Liver (tissue), 9 donors: Measurements from ENCODE around the gene SLC25A13. TPM values are rescaled to one million over a fixed set of nuclear protein-coding genes. Genes with fewer than 3 reads are reported as not detected.

Experiments
- DNase-seq: peaks from one replicate; pipeline ENCODE4 v3.0.0-alpha.2; 2017; ENCODE audit warnings: low spot score
- H3K27ac ChIP-seq, 2 donors: one replicate each; pipeline ENCODE4 v1.7.0; 2013; ENCODE audit warnings: inconsistent platforms in 2 of 2, low read length in 2 of 2, control low read depth in 1 of 2, low read depth in 1 of 2, mild to moderate bottlenecking in 1 of 2
- H3K27me3 ChIP-seq, 4 donors: one replicate each; pipeline versions ENCODE4 v1.6.1 to v1.7.0; 2013; ENCODE audit warnings: low read length in 3 of 4, inconsistent platforms in 1 of 4, mild to moderate bottlenecking in 1 of 4, moderate library complexity in 1 of 4; ENCODE audit not compliant: control insufficient read depth in 4 of 4, insufficient read depth in 4 of 4
- H3K36me3 ChIP-seq, 4 donors: one replicate each; pipeline versions ENCODE4 v1.6.1 to v1.7.0; 2013; ENCODE audit warnings: low read length in 3 of 4, mild to moderate bottlenecking in 3 of 4, low read depth in 1 of 4, moderate library complexity in 1 of 4; ENCODE audit not compliant: control insufficient read depth in 4 of 4, insufficient read depth in 3 of 4
- H3K4me1 ChIP-seq, 4 donors: one replicate each; pipeline versions ENCODE4 v1.6.1 to v1.7.0; 2013; ENCODE audit warnings: low read length in 3 of 4, mild to moderate bottlenecking in 3 of 4, moderate library complexity in 1 of 4; ENCODE audit not compliant: control insufficient read depth in 4 of 4, insufficient read depth in 4 of 4
- H3K4me3 ChIP-seq, 3 donors: one replicate each; pipeline versions ENCODE4 v1.6.1 to v1.7.0; 2013; ENCODE audit warnings: low read length in 3 of 3, control low read depth in 1 of 3, low read depth in 1 of 3, mild to moderate bottlenecking in 1 of 3
- H3K9ac ChIP-seq, 2 donors: one replicate each; pipeline ENCODE4 v1.7.0; 2013; ENCODE audit warnings: low read length in 2 of 2, mild to moderate bottlenecking in 2 of 2, moderate library complexity in 2 of 2, control low read depth in 1 of 2, low read depth in 1 of 2
- H3K9me3 ChIP-seq, 4 donors: one replicate each; pipeline versions ENCODE4 v1.6.1 to v1.7.0; 2013; ENCODE audit warnings: low read length in 3 of 4; ENCODE audit not compliant: control insufficient read depth in 4 of 4
- EGR1 ChIP-seq, 2 donors: IDR thresholded peaks; 2 replicates each; pipeline ENCODE4 v1.6.1; 2016 to 2018; ENCODE audit warnings: antibody characterized with exemption in 2 of 2, low read depth in 2 of 2
- FOXA1 ChIP-seq: IDR thresholded peaks from 2 replicates; pipeline ENCODE4 v1.6.1; 2016; ENCODE audit warnings: antibody characterized with exemption
- FOXA2 ChIP-seq: IDR thresholded peaks from 2 replicates; pipeline ENCODE4 v1.6.1; 2016; ENCODE audit warnings: antibody characterized with exemption
- GABPA ChIP-seq, 2 donors: IDR thresholded peaks in 1 of 2; conservative IDR thresholded peaks in 1 of 2; 2 replicates each; pipeline ENCODE4 v1.6.1; 2016; ENCODE audit warnings: antibody characterized with exemption in 2 of 2, mild to moderate bottlenecking in 1 of 2, moderate library complexity in 1 of 2
- HNF4A ChIP-seq, 2 donors: conservative IDR thresholded peaks; 2 replicates each; pipeline ENCODE4 v1.6.1; 2016; ENCODE audit warnings: antibody characterized with exemption in 2 of 2, mild to moderate bottlenecking in 2 of 2
- HNF4G ChIP-seq: IDR thresholded peaks from 2 replicates; pipeline ENCODE4 v1.6.1; 2016; ENCODE audit warnings: antibody characterized with exemption
- JUND ChIP-seq, 2 donors: IDR thresholded peaks; 2 replicates each; pipeline ENCODE4 v1.6.1; 2016; ENCODE audit warnings: antibody characterized with exemption in 2 of 2
- NR2F2 ChIP-seq: IDR thresholded peaks from 2 replicates; pipeline ENCODE4 v1.6.1; 2016; ENCODE audit warnings: antibody characterized with exemption
- RAD21 ChIP-seq, 2 donors: IDR thresholded peaks; 2 replicates each; pipeline ENCODE4 v1.6.1; 2016; ENCODE audit warnings: antibody characterized with exemption in 2 of 2, mild to moderate bottlenecking in 2 of 2
- RXRA ChIP-seq, 2 donors: IDR thresholded peaks; 2 replicates each; pipeline ENCODE4 v1.6.1; 2017 to 2018; ENCODE audit warnings: antibody characterized with exemption in 2 of 2, mild to moderate bottlenecking in 1 of 2
- TAF1 ChIP-seq: conservative IDR thresholded peaks from 2 replicates; pipeline ENCODE4 v1.6.1; 2016; ENCODE audit warnings: antibody characterized with exemption, mild to moderate bottlenecking
- YY1 ChIP-seq: IDR thresholded peaks from 2 replicates; pipeline ENCODE4 v1.6.1; 2016; ENCODE audit warnings: antibody characterized with exemption, mild to moderate bottlenecking
- WGBS: extraction: QIAGEN DNeasy Blood & Tissue Kit; methylation state at CpG from one replicate; pipeline ENCODE4 v1.1.7; 2013; 5-methylcytosine and 5-hydroxymethylcytosine counted together
- polyA plus RNA-seq, 2 donors: library from polyadenylated mRNA; stranded (reverse) in 1 of 2; unstranded in 1 of 2; fragments of 200-250 nt in 1 of 2; fragments of >200 nt in 1 of 2; fragmentation: Nextera tagmentation in 1 of 2; extraction: Ambion mirVana in 1 of 2; gene quantifications; one replicate each; pipeline versions ENCODE4 v1.2.1 to v1.2.3, GENCODE V29; 2013 to 2015
- total RNA-seq, 2 donors: library from RNA; depleted of rRNA; stranded (reverse); fragments of >200 nt; gene quantifications; one replicate each; pipeline ENCODE4 v1.2.3, GENCODE V29; 2014
- TF ChIP-seq, protein P1 (sequence below): IDR thresholded peaks from 2 replicates; pipeline ENCODE4 v1.6.1; 2016; ENCODE audit warnings: antibody characterized with exemption
- TF ChIP-seq, protein P2 (sequence below): fragments of 150-350 bp; IDR thresholded peaks from 2 replicates; pipeline ENCODE4 v1.5.1; 2017; ENCODE audit warnings: improper control_type of control experiment, low read depth, low read length; ENCODE audit not compliant: missing input control
- TF ChIP-seq, protein P3 (sequence below): IDR thresholded peaks from 2 replicates; pipeline ENCODE4 v1.6.1; 2016; ENCODE audit warnings: antibody characterized with exemption
- TF ChIP-seq, protein P4 (sequence below): IDR thresholded peaks from 2 replicates; pipeline ENCODE4 v1.6.1; 2016; ENCODE audit warnings: antibody characterized with exemption
- TF ChIP-seq, protein P5 (sequence below): IDR thresholded peaks from 2 replicates; pipeline ENCODE4 v1.6.1; 2016; ENCODE audit warnings: antibody characterized with exemption, mild to moderate bottlenecking
- donor health status: healthy.
- donor health status: healthy.
- donor health status: healthy.
- donor health status: healthy.
- donor health status: healthy.

Gene SLC25A13
- total and polyA plus RNA-seq, 4 donors: 45.6 to 116 (median 63.9) TPM

DNA sequence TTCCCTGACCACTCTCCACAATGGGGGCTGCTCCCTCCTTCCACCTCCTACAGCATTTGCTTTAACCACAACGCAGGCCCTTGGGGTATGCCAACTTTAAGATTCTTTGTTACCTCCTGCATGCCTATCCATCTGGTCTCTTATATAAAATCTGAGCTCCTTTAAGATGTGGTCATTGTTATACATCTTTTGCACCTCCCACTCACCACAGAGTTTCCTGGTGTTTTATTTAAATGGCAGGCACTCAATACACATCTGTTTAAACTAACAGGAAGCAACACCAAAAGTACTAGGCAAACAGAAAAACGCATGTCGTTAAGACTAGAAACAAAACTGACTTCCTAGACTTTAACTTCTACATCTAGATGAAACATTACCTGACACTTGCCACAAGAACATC is 36.3 kb downstream of the SLC25A13 start:
- Histone ChIP-seq H3K4me1 (peaks cover 0 to 8% (median 4%) of the 10 kb centered on the region in 4 donors), H3K9me3 (no peaks in the 10 kb centered on the region), H3K4me3 (no peak overlapping the region), H3K27me3 (no peaks in the 10 kb centered on the region), H3K27ac (no peak overlapping the region), H3K36me3 (peaks cover 0 to 3% (median under 1%) of the 10 kb centered on the region in 4 donors), H3K9ac (no peak overlapping the region)
- no peak for DNase-seq
- TF ChIP-seq, protein P1, sequence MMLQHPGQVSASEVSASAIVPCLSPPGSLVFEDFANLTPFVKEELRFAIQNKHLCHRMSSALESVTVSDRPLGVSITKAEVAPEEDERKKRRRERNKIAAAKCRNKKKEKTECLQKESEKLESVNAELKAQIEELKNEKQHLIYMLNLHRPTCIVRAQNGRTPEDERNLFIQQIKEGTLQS: no peak
- no peak for TF ChIP-seq RXRA (IDR thresholded peaks at IDR 0.05)
- TF ChIP-seq, protein P2, sequence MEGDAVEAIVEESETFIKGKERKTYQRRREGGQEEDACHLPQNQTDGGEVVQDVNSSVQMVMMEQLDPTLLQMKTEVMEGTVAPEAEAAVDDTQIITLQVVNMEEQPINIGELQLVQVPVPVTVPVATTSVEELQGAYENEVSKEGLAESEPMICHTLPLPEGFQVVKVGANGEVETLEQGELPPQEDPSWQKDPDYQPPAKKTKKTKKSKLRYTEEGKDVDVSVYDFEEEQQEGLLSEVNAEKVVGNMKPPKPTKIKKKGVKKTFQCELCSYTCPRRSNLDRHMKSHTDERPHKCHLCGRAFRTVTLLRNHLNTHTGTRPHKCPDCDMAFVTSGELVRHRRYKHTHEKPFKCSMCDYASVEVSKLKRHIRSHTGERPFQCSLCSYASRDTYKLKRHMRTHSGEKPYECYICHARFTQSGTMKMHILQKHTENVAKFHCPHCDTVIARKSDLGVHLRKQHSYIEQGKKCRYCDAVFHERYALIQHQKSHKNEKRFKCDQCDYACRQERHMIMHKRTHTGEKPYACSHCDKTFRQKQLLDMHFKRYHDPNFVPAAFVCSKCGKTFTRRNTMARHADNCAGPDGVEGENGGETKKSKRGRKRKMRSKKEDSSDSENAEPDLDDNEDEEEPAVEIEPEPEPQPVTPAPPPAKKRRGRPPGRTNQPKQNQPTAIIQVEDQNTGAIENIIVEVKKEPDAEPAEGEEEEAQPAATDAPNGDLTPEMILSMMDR: no peak
- TF ChIP-seq, protein P3, sequence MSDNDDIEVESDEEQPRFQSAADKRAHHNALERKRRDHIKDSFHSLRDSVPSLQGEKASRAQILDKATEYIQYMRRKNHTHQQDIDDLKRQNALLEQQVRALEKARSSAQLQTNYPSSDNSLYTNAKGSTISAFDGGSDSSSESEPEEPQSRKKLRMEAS: no peak
- no peak for TF ChIP-seq EGR1 (IDR thresholded peaks at IDR 0.05; ENCODE audit: low read depth in 2 of 2)
- TF ChIP-seq FOXA1: no peak
- TF ChIP-seq GABPA (IDR thresholded peaks at IDR 0.05 in 1 of 2, conservative IDR thresholded peaks at IDR 0.05 in 1 of 2): no peak
- TF ChIP-seq RAD21 (IDR thresholded peaks at IDR 0.05): no peak
- TF ChIP-seq, protein P4, sequence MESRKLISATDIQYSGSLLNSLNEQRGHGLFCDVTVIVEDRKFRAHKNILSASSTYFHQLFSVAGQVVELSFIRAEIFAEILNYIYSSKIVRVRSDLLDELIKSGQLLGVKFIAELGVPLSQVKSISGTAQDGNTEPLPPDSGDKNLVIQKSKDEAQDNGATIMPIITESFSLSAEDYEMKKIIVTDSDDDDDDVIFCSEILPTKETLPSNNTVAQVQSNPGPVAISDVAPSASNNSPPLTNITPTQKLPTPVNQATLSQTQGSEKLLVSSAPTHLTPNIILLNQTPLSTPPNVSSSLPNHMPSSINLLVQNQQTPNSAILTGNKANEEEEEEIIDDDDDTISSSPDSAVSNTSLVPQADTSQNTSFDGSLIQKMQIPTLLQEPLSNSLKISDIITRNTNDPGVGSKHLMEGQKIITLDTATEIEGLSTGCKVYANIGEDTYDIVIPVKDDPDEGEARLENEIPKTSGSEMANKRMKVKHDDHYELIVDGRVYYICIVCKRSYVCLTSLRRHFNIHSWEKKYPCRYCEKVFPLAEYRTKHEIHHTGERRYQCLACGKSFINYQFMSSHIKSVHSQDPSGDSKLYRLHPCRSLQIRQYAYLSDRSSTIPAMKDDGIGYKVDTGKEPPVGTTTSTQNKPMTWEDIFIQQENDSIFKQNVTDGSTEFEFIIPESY: no peak
- TF ChIP-seq, protein P5, sequence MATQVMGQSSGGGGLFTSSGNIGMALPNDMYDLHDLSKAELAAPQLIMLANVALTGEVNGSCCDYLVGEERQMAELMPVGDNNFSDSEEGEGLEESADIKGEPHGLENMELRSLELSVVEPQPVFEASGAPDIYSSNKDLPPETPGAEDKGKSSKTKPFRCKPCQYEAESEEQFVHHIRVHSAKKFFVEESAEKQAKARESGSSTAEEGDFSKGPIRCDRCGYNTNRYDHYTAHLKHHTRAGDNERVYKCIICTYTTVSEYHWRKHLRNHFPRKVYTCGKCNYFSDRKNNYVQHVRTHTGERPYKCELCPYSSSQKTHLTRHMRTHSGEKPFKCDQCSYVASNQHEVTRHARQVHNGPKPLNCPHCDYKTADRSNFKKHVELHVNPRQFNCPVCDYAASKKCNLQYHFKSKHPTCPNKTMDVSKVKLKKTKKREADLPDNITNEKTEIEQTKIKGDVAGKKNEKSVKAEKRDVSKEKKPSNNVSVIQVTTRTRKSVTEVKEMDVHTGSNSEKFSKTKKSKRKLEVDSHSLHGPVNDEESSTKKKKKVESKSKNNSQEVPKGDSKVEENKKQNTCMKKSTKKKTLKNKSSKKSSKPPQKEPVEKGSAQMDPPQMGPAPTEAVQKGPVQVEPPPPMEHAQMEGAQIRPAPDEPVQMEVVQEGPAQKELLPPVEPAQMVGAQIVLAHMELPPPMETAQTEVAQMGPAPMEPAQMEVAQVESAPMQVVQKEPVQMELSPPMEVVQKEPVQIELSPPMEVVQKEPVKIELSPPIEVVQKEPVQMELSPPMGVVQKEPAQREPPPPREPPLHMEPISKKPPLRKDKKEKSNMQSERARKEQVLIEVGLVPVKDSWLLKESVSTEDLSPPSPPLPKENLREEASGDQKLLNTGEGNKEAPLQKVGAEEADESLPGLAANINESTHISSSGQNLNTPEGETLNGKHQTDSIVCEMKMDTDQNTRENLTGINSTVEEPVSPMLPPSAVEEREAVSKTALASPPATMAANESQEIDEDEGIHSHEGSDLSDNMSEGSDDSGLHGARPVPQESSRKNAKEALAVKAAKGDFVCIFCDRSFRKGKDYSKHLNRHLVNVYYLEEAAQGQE: no peak
- no peak for TF ChIP-seq HNF4A (conservative IDR thresholded peaks at IDR 0.05)
- no peak for TF ChIP-seq YY1
- no peak for TF ChIP-seq FOXA2
- no peak for TF ChIP-seq NR2F2
- 65% methylated on average over 3 of the region's 3 CpGs for WGBS

DNA sequence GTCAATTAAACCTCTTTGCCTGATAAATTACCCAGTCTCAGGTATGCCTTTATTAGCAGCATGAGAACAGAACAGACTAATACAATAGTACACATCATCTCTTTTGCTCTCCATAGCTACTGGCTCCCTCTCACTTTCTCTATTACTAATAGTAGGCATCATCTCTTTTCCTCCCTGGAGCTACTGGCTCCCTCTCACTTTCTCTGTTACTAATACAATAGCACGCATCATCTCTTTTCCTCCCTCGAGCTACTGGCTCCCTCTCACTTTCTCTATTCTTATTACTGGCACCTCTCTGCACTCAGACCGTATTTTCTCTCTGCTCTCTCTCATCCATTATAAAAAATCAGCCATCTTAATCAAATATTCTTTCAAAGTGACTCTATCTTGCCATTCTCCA is 37.1 kb downstream of the SLC25A13 start:
- no peak for DNase-seq
- WGBS: 90% methylated on average over 3 of the region's 3 CpGs
- Histone ChIP-seq H3K36me3 (peaks cover 0 to 3% (median under 1%) of the 10 kb centered on the region in 4 donors), H3K4me1 (peaks cover 0 to 8% (median 4%) of the 10 kb centered on the region in 4 donors), H3K27me3 (no peaks in the 10 kb centered on the region), H3K9ac (no peak overlapping the region), H3K4me3 (no peak overlapping the region), H3K9me3 (no peaks in the 10 kb centered on the region), H3K27ac (no peak overlapping the region)
- TF ChIP-seq TAF1 (no peak), HNF4A (conservative IDR thresholded peaks at IDR 0.05) (no peak), JUND (IDR thresholded peaks at IDR 0.05) (no peak), GABPA (IDR thresholded peaks at IDR 0.05 in 1 of 2, conservative IDR thresholded peaks at IDR 0.05 in 1 of 2) (no peak), HNF4G (no peak), FOXA1 (no peak), EGR1 (IDR thresholded peaks at IDR 0.05; ENCODE audit: low read depth in 2 of 2) (no peak), NR2F2 (no peak)
- TF ChIP-seq, protein P2: no peak
- TF ChIP-seq, protein P1: no peak
- TF ChIP-seq, protein P4: no peak
